GM21786 (cell line): Measurements from ENCODE around the gene TBC1D16.

ENCODE experiments used
- ATAC-seq: cut with Tn5 transposase; IDR thresholded peaks from one replicate; pipeline ENCODE4 v1.9.1; 2021; ENCODE audit not compliant: unreplicated experiment

TBC1D16 gene

GRCh38 chr17:79928502-79929256, 107.0 kb downstream of the TBC1D16 start:
- no peak for ATAC-seq

GRCh38 chr17:79927688-79928501, 107.8 kb downstream of the TBC1D16 start:
- ATAC-seq, result no peak

GRCh38 chr17:79927136-79927661, 108.5 kb downstream of the TBC1D16 start:
- ATAC-seq, result no peak

GRCh38 chr17:79926605-79927135, 109.0 kb downstream of the TBC1D16 start:
- no peak for ATAC-seq

- no peak for ATAC-seq
Measured at GRCh38 chr17:79926142-79926604, 109.5 kb downstream of the TBC1D16 start.

- no peak for ATAC-seq
Measured at GRCh38 chr17:79925242-79925957, 110.3 kb downstream of the TBC1D16 start.

GRCh38 chr17:79924639-79924976, 111.1 kb downstream of the TBC1D16 start:
- no peak for ATAC-seq

GRCh38 chr17:79923974-79924638, 111.6 kb downstream of the TBC1D16 start:
- no peak for ATAC-seq

GRCh38 chr17:79922798-79923197, 112.9 kb downstream of the TBC1D16 start:
- no peak for ATAC-seq

- no peak for ATAC-seq
Measured at GRCh38 chr17:79922116-79922601, 113.5 kb downstream of the TBC1D16 start.

GRCh38 chr17:79921411-79922115, 114.1 kb downstream of the TBC1D16 start:
- ATAC-seq, result no peak

GRCh38 chr17:79920751-79921410, 114.8 kb downstream of the TBC1D16 start:
- ATAC-seq, result no peak

GRCh38 chr17:79919862-79920720, 115.6 kb downstream of the TBC1D16 start:
- ATAC-seq, result no peak

- no peak for ATAC-seq
Measured at GRCh38 chr17:79919164-79919585, 116.5 kb downstream of the TBC1D16 start.

GRCh38 chr17:79918581-79919163, 117.0 kb downstream of the TBC1D16 start:
- no peak for ATAC-seq

GRCh38 chr17:79917902-79918484, 117.7 kb downstream of the TBC1D16 start:
- no peak for ATAC-seq
